Measurements from ENCODE around the gene ATP1B1. TPM values are rescaled to one million over a fixed set of nuclear protein-coding genes. Genes with fewer than 3 reads are reported as not detected.

ATP1B1 gene
- total RNA-seq, 1 donor from 2014 or later, result 25.2 TPM

DNA sequence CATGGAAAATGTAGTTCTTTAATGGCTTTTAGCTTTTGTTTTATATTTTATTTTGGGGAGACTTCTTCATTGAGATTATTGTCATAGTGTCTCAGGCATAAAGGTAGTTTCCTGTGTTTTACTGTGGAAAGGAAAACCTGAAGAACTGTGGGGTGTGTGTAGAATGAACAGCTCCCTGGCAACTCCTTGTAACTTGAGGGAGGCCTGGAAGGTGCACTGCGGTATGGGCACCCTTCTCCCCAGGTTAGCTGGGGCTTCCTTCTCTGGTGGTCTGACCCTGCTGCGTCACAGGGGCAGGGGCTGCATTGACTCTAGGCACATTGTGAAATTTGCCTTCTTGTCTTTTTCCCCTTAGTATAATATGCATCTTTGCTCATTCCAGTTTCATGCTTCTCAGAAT lies 1.7 kb downstream of the ATP1B1 start:
- H3K36me3 Mint-ChIP-seq (ENCODE audit: low read depth), result peaks cover 6% of the 10 kb centered on the region
- no peak for DNase-seq (ENCODE audit: low read depth, low spot score)
- H3K4me3 Mint-ChIP-seq, result peak overlapping the region; percentile 90
- no peaks in the 10 kb centered on the region for H3K9me3 Mint-ChIP-seq
- H3K27ac Mint-ChIP-seq (ENCODE audit: unreplicated experiment), result no peak overlapping the region
- peaks cover 40% of the 10 kb centered on the region for H3K4me1 Mint-ChIP-seq
- TF ChIP-seq, protein P1, sequence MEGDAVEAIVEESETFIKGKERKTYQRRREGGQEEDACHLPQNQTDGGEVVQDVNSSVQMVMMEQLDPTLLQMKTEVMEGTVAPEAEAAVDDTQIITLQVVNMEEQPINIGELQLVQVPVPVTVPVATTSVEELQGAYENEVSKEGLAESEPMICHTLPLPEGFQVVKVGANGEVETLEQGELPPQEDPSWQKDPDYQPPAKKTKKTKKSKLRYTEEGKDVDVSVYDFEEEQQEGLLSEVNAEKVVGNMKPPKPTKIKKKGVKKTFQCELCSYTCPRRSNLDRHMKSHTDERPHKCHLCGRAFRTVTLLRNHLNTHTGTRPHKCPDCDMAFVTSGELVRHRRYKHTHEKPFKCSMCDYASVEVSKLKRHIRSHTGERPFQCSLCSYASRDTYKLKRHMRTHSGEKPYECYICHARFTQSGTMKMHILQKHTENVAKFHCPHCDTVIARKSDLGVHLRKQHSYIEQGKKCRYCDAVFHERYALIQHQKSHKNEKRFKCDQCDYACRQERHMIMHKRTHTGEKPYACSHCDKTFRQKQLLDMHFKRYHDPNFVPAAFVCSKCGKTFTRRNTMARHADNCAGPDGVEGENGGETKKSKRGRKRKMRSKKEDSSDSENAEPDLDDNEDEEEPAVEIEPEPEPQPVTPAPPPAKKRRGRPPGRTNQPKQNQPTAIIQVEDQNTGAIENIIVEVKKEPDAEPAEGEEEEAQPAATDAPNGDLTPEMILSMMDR (conservative IDR thresholded peaks at IDR 0.05), result no peak
- H3K27me3 Mint-ChIP-seq (ENCODE audit: low read depth), result peaks cover 4% of the 10 kb centered on the region

DNA sequence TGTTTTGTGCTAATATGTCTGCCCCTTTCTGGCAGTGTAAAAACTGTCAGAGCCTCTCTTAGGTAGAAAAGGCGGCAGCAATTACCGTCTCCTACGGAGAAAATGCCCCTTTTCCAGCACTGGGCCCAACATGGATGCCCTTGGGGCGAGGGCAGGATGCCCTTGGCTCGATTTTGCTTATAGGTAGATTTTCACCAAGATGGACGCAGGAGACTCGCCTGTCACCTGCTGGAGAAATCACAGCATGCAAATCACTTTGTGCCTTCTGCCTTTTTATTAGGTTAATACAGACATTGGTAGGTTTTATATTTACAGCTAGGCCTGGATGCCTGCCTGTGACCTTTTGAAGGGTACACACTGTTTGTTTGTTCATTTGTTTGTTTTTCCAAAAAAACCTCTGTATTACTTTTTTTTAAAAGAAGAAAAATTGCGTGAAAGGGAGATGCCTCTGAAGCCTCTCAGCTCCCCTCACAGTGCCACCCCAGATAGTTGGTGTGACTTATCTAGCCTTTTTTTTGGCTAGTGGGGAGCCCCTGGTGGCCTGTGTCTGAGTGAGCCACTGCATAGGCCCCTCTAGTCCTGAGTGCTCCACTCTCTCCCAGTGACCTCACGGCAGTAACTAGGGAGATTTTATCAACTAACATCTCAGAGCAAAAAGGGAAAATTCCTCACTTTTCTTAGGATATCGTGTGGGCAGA lies 2.5 kb downstream of the ATP1B1 start:
- Mint-ChIP-seq H3K27ac (ENCODE audit: unreplicated experiment) (no peak overlapping the region), H3K4me3 (peak overlapping the region; percentile 90), H3K9me3 (no peaks in the 10 kb centered on the region), H3K27me3 (ENCODE audit: low read depth) (peaks cover 4% of the 10 kb centered on the region), H3K36me3 (ENCODE audit: low read depth) (peaks cover 11% of the 10 kb centered on the region), H3K4me1 (peaks cover 40% of the 10 kb centered on the region)
- DNase-seq (ENCODE audit: low read depth, low spot score), result no peak
- TF ChIP-seq, protein P1 (conservative IDR thresholded peaks at IDR 0.05), result peak; percentile 51

DNA sequence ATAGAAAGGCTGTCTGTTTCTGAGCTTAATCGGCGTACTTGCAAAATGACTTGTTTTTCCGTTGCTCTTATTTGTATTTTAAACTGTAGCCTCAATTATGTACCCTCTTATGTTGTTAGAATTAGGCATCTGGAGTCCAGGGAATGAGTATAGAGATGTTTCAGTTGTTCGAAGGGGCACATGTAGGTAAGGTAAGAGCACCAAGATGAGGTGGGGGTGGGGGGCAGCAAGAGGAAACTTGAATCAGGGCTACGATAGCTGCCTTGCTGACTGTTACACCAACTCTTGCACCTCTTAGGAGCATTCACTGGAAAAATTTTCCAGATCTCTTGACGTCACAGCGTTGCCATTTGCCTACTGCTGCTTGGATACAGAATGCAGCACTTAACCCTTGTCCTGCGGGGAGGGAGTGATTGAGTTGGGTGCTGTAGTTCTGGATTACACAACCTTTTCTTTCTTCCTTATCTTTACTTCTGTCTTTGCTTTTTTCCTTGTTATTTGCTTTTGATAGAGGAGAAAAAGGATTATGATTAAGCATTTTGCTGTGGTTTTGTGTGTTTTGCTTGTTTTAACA lies 3.2 kb downstream of the ATP1B1 start:
- TF ChIP-seq, protein P1 (conservative IDR thresholded peaks at IDR 0.05), result no peak

DNA sequence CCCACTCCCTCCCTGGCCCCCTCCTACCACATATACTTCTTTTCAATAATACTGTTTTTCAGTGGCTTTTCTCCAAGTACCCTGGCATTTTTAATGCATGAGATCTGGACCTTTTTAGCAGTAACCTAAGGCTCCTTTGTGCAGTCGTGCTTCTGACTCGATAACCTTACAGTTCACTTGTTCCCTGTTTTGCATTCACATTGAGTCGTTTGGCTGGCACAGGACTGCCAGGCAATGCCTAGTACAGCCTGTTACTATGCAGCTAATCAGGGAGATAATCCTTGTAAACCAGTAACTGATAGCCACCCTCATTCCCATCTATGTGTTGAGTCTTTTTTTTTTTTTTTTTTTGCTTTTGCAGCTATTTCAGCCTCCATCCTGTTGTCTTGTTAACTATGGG lies 3.7 kb downstream of the ATP1B1 start:
- Mint-ChIP-seq H3K36me3 (ENCODE audit: low read depth) (peaks cover 16% of the 10 kb centered on the region), H3K4me1 (peaks cover 37% of the 10 kb centered on the region), H3K27ac (ENCODE audit: unreplicated experiment) (peak overlapping the region; percentile 3), H3K9me3 (no peaks in the 10 kb centered on the region), H3K27me3 (ENCODE audit: low read depth) (no peaks in the 10 kb centered on the region), H3K4me3 (peak overlapping the region; percentile 90)
- no peak for DNase-seq (ENCODE audit: low read depth, low spot score)
- TF ChIP-seq, protein P1 (conservative IDR thresholded peaks at IDR 0.05), result no peak

More for the DNA sequence above, 3.2 kb downstream of the ATP1B1 start:
- no peaks in the 10 kb centered on the region for H3K9me3 Mint-ChIP-seq
- peak overlapping the region; percentile 90 for H3K4me3 Mint-ChIP-seq
- DNase-seq (ENCODE audit: low read depth, low spot score), result no peak
- H3K36me3 Mint-ChIP-seq (ENCODE audit: low read depth), result peaks cover 15% of the 10 kb centered on the region
- no peak overlapping the region for H3K27ac Mint-ChIP-seq (ENCODE audit: unreplicated experiment)
- peaks cover 40% of the 10 kb centered on the region for H3K4me1 Mint-ChIP-seq
- peaks cover 4% of the 10 kb centered on the region for H3K27me3 Mint-ChIP-seq (ENCODE audit: low read depth)

DNA sequence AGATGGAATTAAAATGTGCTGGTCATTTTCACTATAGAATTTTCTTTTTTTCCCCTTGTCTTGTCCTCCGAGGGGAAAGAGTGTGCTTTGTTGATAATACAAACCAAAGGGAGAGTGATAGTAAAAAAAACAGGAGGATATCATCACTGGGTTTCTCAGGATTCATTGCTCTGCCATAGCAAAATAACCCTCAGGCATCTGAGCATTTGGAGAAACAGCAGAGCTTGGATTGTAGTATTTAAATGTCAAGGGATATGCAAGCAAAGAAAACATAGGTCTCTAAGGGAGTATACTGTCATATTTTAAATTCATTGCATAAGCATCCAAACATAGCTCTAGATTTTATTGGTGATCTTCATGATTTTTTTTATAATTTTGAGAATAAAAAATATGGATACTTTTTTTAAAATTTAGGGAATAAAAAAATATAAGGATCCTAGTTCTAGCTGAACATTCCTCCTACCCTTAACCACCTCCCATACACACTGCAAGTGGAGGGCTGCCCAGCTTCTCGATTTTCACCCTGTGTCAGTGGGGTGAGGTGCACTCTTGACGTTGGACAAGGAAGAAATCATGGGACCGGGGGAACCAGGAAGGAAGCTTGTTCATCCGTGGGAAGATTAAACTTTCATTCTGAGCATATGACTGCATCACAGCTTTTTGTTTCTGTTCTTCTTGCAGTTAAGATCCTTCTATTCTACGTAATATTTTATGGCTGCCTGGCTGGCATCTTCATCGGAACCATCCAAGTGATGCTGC lies 4.4 kb downstream of the ATP1B1 start:
- no peak for DNase-seq (ENCODE audit: low read depth, low spot score)
- TF ChIP-seq, protein P1 (conservative IDR thresholded peaks at IDR 0.05), result no peak
- H3K36me3 Mint-ChIP-seq (ENCODE audit: low read depth), result peaks cover 17% of the 10 kb centered on the region
- H3K27me3 Mint-ChIP-seq (ENCODE audit: low read depth), result no peaks in the 10 kb centered on the region
- H3K9me3 Mint-ChIP-seq, result no peaks in the 10 kb centered on the region
- H3K4me3 Mint-ChIP-seq, result peak overlapping the region; percentile 90
- H3K27ac Mint-ChIP-seq (ENCODE audit: unreplicated experiment), result peak overlapping the region; percentile 3
- peaks cover 39% of the 10 kb centered on the region for H3K4me1 Mint-ChIP-seq

All from neural crest cell (in vitro differentiated cells).